DND-41 (cell line): ENCODE data around the gene PRR5.

ENCODE experiments used
- EZH2 ChIP-seq: IDR thresholded peaks from 3 replicates; pipeline ENCODE4 v1.6.1; 2012; ENCODE audit warnings: borderline replicate concordance, low read depth, mild to moderate bottlenecking, moderate library complexity, low read length, inconsistent platforms; ENCODE audit not compliant: severe bottlenecking
- TF ChIP-seq, protein P1 (sequence below): IDR thresholded peaks from 2 replicates; pipeline ENCODE4 v1.5.1; 2012; ENCODE audit warnings: borderline replicate concordance, low read length, moderate library complexity, mild to moderate bottlenecking; ENCODE audit not compliant: poor library complexity, severe bottlenecking; ENCODE audit errors: extremely low read depth

DNA sequence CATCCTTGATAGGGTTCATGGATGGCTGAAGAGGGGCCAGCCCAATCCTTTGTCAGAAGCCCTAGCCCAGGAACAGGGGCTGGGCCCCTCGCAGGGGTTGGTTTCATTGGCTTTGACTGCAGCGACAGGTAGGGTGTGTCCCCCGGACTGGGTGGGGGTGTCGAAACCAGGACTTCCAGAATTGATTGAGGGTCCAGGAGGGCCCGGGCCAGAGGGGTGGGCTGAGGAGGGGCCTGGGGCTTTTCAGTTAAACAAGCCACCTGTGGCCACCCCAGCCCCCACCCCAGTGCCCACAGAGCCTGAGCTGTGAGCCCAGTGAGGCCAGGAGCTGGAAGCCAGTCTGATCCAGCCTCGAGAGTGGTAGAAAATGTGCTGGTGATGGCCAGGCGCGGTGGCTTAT, 18.1 kb upstream of the PRR5 start:
- TF ChIP-seq, protein P1, sequence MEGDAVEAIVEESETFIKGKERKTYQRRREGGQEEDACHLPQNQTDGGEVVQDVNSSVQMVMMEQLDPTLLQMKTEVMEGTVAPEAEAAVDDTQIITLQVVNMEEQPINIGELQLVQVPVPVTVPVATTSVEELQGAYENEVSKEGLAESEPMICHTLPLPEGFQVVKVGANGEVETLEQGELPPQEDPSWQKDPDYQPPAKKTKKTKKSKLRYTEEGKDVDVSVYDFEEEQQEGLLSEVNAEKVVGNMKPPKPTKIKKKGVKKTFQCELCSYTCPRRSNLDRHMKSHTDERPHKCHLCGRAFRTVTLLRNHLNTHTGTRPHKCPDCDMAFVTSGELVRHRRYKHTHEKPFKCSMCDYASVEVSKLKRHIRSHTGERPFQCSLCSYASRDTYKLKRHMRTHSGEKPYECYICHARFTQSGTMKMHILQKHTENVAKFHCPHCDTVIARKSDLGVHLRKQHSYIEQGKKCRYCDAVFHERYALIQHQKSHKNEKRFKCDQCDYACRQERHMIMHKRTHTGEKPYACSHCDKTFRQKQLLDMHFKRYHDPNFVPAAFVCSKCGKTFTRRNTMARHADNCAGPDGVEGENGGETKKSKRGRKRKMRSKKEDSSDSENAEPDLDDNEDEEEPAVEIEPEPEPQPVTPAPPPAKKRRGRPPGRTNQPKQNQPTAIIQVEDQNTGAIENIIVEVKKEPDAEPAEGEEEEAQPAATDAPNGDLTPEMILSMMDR: no peak
- TF ChIP-seq EZH2: no peak
